ENCODE measurements around the gene SMIM24. TPM values are rescaled to one million over a fixed set of nuclear protein-coding genes. Genes with fewer than 3 reads are reported as not detected.

SMIM24 gene
- polyA plus RNA-seq, 2 donors, result 0.02 to 0.29 TPM

DNA sequence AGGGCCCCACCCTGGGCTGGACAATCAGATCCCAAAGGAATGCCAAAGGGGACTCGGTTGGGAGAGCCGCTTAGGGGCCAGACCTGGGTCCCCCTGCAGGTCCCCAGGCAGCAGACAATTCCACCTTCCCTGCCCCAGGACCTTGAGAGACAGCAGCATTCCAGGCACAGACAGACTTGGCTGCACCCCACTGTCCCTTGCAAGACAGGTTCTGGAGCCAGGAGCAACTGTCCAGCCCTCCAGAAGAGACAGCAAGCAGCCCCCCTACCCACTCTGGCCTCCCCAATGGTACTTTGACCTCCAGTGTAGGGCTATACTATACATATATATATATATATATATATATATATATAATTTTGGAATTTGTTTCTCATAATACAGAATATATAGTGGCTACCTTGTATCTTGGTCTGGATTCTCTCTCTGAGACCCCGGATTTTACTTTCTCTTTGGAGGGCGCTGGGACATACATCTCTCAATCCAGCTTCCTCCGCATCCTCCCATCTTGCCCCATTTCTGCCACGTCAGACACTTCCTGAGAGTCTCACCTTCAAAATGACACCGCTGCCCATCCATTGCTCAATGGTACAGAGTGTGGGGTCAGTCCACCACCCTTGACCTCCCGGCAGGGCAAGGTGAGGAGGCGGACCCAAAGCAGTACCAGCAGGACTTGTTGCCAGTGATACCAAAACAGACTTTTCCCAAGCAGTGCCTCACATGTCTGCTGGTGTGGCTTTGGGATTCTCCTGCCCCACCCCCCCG is 12.7 kb downstream of the SMIM24 start:
- H3K4me1 ChIP-seq (ENCODE audit: control insufficient read depth in 2 of 2, insufficient read depth in 2 of 2, low read length in 1 of 2), result peaks cover 0 to 2% of the 10 kb centered on the region in 2 donors
- no peaks in the 10 kb centered on the region for H3K27me3 ChIP-seq (ENCODE audit: control insufficient read depth in 1 of 2, insufficient read depth in 2 of 2, low read length in 2 of 2)
- H3K4me3 ChIP-seq (ENCODE audit: low read depth in 1 of 2, low read length in 2 of 2), result no peak overlapping the region
- no peaks in the 10 kb centered on the region for H3K9me3 ChIP-seq (ENCODE audit: control insufficient read depth in 2 of 2, insufficient read depth in 1 of 2, low read depth in 1 of 2, low read length in 1 of 2)
- H3K36me3 ChIP-seq (ENCODE audit: control insufficient read depth in 2 of 2, insufficient read depth in 2 of 2, low read length in 1 of 2), result peaks cover 0 to 4% of the 10 kb centered on the region in 2 donors
- H3K27ac ChIP-seq (ENCODE audit: low read depth in 2 of 2, low read length in 1 of 2), result peak overlapping the region in 1 of 2 donors; percentile 18
- 89 to 91% methylated on average over 10 of the region's 10 CpGs for WGBS, 2 donors

DNA sequence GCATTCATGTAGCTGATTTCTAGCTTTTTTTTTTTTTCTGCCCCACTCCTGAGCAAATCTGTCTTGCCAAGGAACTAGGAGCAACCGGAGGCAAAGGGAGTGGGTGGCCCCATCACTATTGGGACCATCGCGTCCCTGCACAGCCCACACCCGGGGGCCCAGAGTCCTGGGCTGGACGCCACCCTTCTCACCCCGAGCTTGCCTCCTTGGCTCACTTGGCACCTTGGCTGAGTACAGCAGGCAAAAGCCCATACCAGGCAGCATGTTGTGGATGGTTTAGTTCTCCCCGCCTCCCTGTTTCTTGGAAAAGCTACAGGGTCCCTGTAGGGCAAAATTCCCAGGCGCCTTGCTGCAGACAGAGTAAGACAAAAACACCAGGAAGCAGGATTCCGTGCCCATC is 13.7 kb downstream of the SMIM24 start:
- Histone ChIP-seq H3K27ac (ENCODE audit: low read depth in 2 of 2, low read length in 1 of 2) (peak overlapping the region; percentile 7 to 9), H3K9me3 (ENCODE audit: control insufficient read depth in 2 of 2, insufficient read depth in 1 of 2, low read depth in 1 of 2, low read length in 1 of 2) (no peaks in the 10 kb centered on the region), H3K4me3 (ENCODE audit: low read depth in 1 of 2, low read length in 2 of 2) (no peak overlapping the region), H3K4me1 (ENCODE audit: control insufficient read depth in 2 of 2, insufficient read depth in 2 of 2, low read length in 1 of 2) (peaks cover 0 to 2% of the 10 kb centered on the region in 2 donors), H3K27me3 (ENCODE audit: control insufficient read depth in 1 of 2, insufficient read depth in 2 of 2, low read length in 2 of 2) (no peaks in the 10 kb centered on the region), H3K36me3 (ENCODE audit: control insufficient read depth in 2 of 2, insufficient read depth in 2 of 2, low read length in 1 of 2) (peaks cover 0 to 4% of the 10 kb centered on the region in 2 donors)
- 40 to 71% methylated on average over 9 of the region's 9 CpGs for WGBS, 2 donors

GRCh38 chr19:3465552-3465951 is 14.8 kb downstream of the SMIM24 start:
- Histone ChIP-seq H3K9me3 (ENCODE audit: control insufficient read depth in 2 of 2, insufficient read depth in 1 of 2, low read depth in 1 of 2, low read length in 1 of 2) (no peaks in the 10 kb centered on the region), H3K4me1 (ENCODE audit: control insufficient read depth in 2 of 2, insufficient read depth in 2 of 2, low read length in 1 of 2) (peaks cover 0 to 2% of the 10 kb centered on the region in 2 donors), H3K4me3 (ENCODE audit: low read depth in 1 of 2, low read length in 2 of 2) (no peak overlapping the region), H3K27ac (ENCODE audit: low read depth in 2 of 2, low read length in 1 of 2) (peak overlapping the region; percentile 21 to 49), H3K27me3 (ENCODE audit: control insufficient read depth in 1 of 2, insufficient read depth in 2 of 2, low read length in 2 of 2) (no peaks in the 10 kb centered on the region), H3K36me3 (ENCODE audit: control insufficient read depth in 2 of 2, insufficient read depth in 2 of 2, low read length in 1 of 2) (peaks cover 0 to 4% of the 10 kb centered on the region in 2 donors)
- WGBS, 2 donors, result 73 to 81% methylated on average over 7 of the region's 7 CpGs

DNA sequence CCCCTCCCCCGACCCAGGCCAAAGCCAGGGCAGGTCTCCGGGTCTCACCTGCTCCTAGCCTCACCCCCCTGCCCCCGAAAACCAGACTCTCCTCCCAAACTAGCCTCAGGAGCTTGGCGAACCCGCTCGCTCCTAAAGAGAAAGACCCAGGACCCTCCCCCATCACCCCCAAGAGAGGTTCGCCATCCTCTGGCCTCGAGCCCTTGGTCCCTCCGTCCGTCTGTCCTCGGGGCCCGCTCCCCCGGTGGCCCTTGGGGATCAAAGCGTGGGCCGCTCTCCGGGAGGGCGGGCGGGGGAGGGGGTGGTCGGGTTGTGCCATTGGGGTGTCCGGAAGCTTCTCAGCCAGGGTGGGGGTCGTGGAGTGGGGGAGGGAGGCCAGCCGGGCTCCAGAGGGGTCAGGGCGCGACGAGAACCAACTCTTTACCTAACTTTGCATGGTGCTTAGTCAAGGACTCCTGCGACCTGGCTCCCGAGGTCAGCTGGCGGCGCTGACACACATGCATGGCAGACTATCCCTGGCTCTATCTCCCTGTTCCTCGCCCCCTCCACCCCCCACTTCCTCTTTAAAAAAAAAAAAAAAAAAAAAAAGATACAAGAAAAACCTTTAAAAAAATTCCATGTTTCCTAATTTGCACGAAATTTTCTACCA is 15.6 kb downstream of the SMIM24 start:
- Histone ChIP-seq H3K27ac (ENCODE audit: low read depth in 2 of 2, low read length in 1 of 2) (no peak overlapping the region), H3K36me3 (ENCODE audit: control insufficient read depth in 2 of 2, insufficient read depth in 2 of 2, low read length in 1 of 2) (peaks cover 0 to 9% of the 10 kb centered on the region in 2 donors), H3K4me1 (ENCODE audit: control insufficient read depth in 2 of 2, insufficient read depth in 2 of 2, low read length in 1 of 2) (peaks cover 2 to 6% of the 10 kb centered on the region in 2 donors), H3K27me3 (ENCODE audit: control insufficient read depth in 1 of 2, insufficient read depth in 2 of 2, low read length in 2 of 2) (no peaks in the 10 kb centered on the region), H3K4me3 (ENCODE audit: low read depth in 1 of 2, low read length in 2 of 2) (no peak overlapping the region), H3K9me3 (ENCODE audit: control insufficient read depth in 2 of 2, insufficient read depth in 1 of 2, low read depth in 1 of 2, low read length in 1 of 2) (no peaks in the 10 kb centered on the region)
- 78 to 81% methylated on average over 31 of the region's 31 CpGs for WGBS, 2 donors

- Histone ChIP-seq H3K4me3 (ENCODE audit: low read depth in 1 of 2, low read length in 2 of 2) (no peak overlapping the region), H3K27me3 (ENCODE audit: control insufficient read depth in 1 of 2, insufficient read depth in 2 of 2, low read length in 2 of 2) (no peaks in the 10 kb centered on the region), H3K36me3 (ENCODE audit: control insufficient read depth in 2 of 2, insufficient read depth in 2 of 2, low read length in 1 of 2) (peaks cover 0 to 17% of the 10 kb centered on the region in 2 donors), H3K27ac (ENCODE audit: low read depth in 2 of 2, low read length in 1 of 2) (no peak overlapping the region), H3K9me3 (ENCODE audit: control insufficient read depth in 2 of 2, insufficient read depth in 1 of 2, low read depth in 1 of 2, low read length in 1 of 2) (no peaks in the 10 kb centered on the region), H3K4me1 (ENCODE audit: control insufficient read depth in 2 of 2, insufficient read depth in 2 of 2, low read length in 1 of 2) (peaks cover 6% of the 10 kb centered on the region in 2 donors)
- WGBS, 2 donors, result 83 to 84% methylated on average over 38 to 57 of the region's 57 CpGs
Observed at GRCh38 chr19:3463714-3464586, 16.4 kb downstream of the SMIM24 start.

DNA sequence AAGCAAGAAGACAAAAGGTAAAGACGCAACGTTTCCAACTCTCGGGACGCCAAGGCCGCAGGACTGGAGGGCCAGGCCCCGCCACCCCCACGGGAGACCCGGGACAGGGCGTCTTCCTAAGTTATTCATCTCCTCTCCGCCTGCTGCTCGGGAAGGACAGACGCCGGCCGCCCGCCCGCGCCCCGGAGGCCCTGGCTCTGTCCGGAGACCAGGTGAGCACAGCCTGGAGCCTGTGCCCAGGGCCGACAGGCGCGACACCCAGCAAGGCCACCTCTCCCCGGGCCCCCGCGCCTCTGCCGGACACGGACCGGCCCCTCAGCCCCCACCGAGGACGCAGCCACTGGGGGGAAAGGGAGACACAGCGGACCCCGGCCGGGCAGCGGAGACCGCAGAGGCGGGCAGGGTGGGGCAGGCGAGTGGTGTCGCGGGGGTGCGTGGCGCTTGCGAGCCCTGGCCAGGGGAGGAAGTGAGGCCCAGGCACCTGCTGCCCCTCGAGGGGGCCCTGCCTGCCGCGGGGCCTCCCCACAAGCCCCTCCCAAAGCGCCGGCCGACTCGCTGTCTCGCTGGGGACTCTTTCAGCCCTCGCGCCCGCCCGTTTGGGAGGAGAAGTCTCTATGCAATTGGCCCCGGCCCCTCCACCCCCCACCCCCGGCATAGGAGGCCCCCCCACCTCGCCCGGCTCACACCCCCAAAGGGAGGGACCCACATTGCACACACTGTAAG is 17.2 kb downstream of the SMIM24 start:
- Histone ChIP-seq H3K9me3 (ENCODE audit: control insufficient read depth in 2 of 2, insufficient read depth in 1 of 2, low read depth in 1 of 2, low read length in 1 of 2) (no peaks in the 10 kb centered on the region), H3K27me3 (ENCODE audit: control insufficient read depth in 1 of 2, insufficient read depth in 2 of 2, low read length in 2 of 2) (no peaks in the 10 kb centered on the region), H3K4me1 (ENCODE audit: control insufficient read depth in 2 of 2, insufficient read depth in 2 of 2, low read length in 1 of 2) (peaks cover 4 to 6% of the 10 kb centered on the region in 2 donors), H3K27ac (ENCODE audit: low read depth in 2 of 2, low read length in 1 of 2) (no peak overlapping the region), H3K36me3 (ENCODE audit: control insufficient read depth in 2 of 2, insufficient read depth in 2 of 2, low read length in 1 of 2) (peaks cover 0 to 19% of the 10 kb centered on the region in 2 donors), H3K4me3 (ENCODE audit: low read depth in 1 of 2, low read length in 2 of 2) (no peak overlapping the region)
- 78 to 83% methylated on average over 38 to 58 of the region's 58 CpGs for WGBS, 2 donors

- peak overlapping the region; percentile 36 to 79 for H3K27ac ChIP-seq (ENCODE audit: low read depth in 2 of 2, low read length in 1 of 2)
- WGBS, 2 donors, result 82% methylated on average over 15 of the region's 15 CpGs
- no peak overlapping the region for H3K4me3 ChIP-seq (ENCODE audit: low read depth in 1 of 2, low read length in 2 of 2)
- H3K9me3 ChIP-seq (ENCODE audit: control insufficient read depth in 2 of 2, insufficient read depth in 1 of 2, low read depth in 1 of 2, low read length in 1 of 2), result no peaks in the 10 kb centered on the region
- H3K36me3 ChIP-seq (ENCODE audit: control insufficient read depth in 2 of 2, insufficient read depth in 2 of 2, low read length in 1 of 2), result peaks cover 0 to 40% of the 10 kb centered on the region in 2 donors
- peaks cover 4 to 6% of the 10 kb centered on the region in 2 donors for H3K4me1 ChIP-seq (ENCODE audit: control insufficient read depth in 2 of 2, insufficient read depth in 2 of 2, low read length in 1 of 2)
- H3K27me3 ChIP-seq (ENCODE audit: control insufficient read depth in 1 of 2, insufficient read depth in 2 of 2, low read length in 2 of 2), result no peaks in the 10 kb centered on the region
Observed at GRCh38 chr19:3459965-3460582, 20.3 kb downstream of the SMIM24 start.

GRCh38 chr19:3459089-3459881 is 21.0 kb downstream of the SMIM24 start:
- H3K36me3 ChIP-seq (ENCODE audit: control insufficient read depth in 2 of 2, insufficient read depth in 2 of 2, low read length in 1 of 2), result peaks cover 0 to 46% of the 10 kb centered on the region in 2 donors
- peaks cover 4 to 6% of the 10 kb centered on the region in 2 donors for H3K4me1 ChIP-seq (ENCODE audit: control insufficient read depth in 2 of 2, insufficient read depth in 2 of 2, low read length in 1 of 2)
- H3K4me3 ChIP-seq (ENCODE audit: low read depth in 1 of 2, low read length in 2 of 2), result no peak overlapping the region
- no peaks in the 10 kb centered on the region for H3K9me3 ChIP-seq (ENCODE audit: control insufficient read depth in 2 of 2, insufficient read depth in 1 of 2, low read depth in 1 of 2, low read length in 1 of 2)
- 45 to 50% methylated on average over 25 to 26 of the region's 26 CpGs for WGBS, 2 donors
- peak overlapping the region; percentile 36 to 79 for H3K27ac ChIP-seq (ENCODE audit: low read depth in 2 of 2, low read length in 1 of 2)
- no peaks in the 10 kb centered on the region for H3K27me3 ChIP-seq (ENCODE audit: control insufficient read depth in 1 of 2, insufficient read depth in 2 of 2, low read length in 2 of 2)

Measured in esophagus (tissue), 2 donors.